Endothelial cell of umbilical vein (primary cell): Measurements from ENCODE around the gene ITSN2.

Experiments used
- CTCF ChIP-seq, 2 donors: IDR thresholded peaks; 1 replicate in 1 of 2; 2 replicates in 1 of 2; pipeline ENCODE4 v1.5.1; 2011; ENCODE audit warnings: low read length in 2 of 2, mild to moderate bottlenecking in 2 of 2, moderate library complexity in 2 of 2, control low read depth in 1 of 2, inconsistent platforms in 1 of 2, low read depth in 1 of 2; ENCODE audit not compliant: insufficient read depth in 1 of 2; ENCODE audit errors: extremely low read depth in 1 of 2
- EZH2 ChIP-seq: IDR thresholded peaks from 2 replicates; pipeline ENCODE4 v1.6.1; 2012; ENCODE audit warnings: borderline replicate concordance, low read depth, mild to moderate bottlenecking, moderate library complexity, low read length, inconsistent platforms; ENCODE audit not compliant: severe bottlenecking
- FOS ChIP-seq: IDR thresholded peaks from 2 replicates; pipeline ENCODE4 v1.6.1; 2011; ENCODE audit warnings: mild to moderate bottlenecking, low read length, moderate library complexity, borderline replicate concordance; ENCODE audit not compliant: insufficient read depth
- GATA2 ChIP-seq: IDR thresholded peaks from 2 replicates; pipeline ENCODE4 v1.7.0; 2011; ENCODE audit warnings: low read depth, mild to moderate bottlenecking, moderate library complexity, mixed read lengths, low read length; ENCODE audit not compliant: insufficient read length, insufficient read depth
- JUN ChIP-seq: IDR thresholded peaks from 2 replicates; pipeline ENCODE4 v1.6.1; 2011; ENCODE audit warnings: borderline replicate concordance, low read depth; ENCODE audit not compliant: insufficient read length, insufficient read depth
- MAX ChIP-seq: IDR thresholded peaks from 2 replicates; pipeline ENCODE4 v1.6.1; 2011; ENCODE audit not compliant: insufficient read depth, insufficient read length
- MYC ChIP-seq: IDR thresholded peaks from one replicate; pipeline ENCODE4 v1.6.1; 2011; ENCODE audit warnings: mild to moderate bottlenecking, low read depth, low read length
- POLR2A ChIP-seq: IDR thresholded peaks from 2 replicates; pipeline ENCODE4 v1.6.1; 2012; ENCODE audit warnings: low read depth, mild to moderate bottlenecking, control low read depth, low read length
- POLR2AphosphoS5 ChIP-seq: IDR thresholded peaks from 2 replicates; pipeline ENCODE4 v1.6.1; 2012; ENCODE audit warnings: low read depth, mild to moderate bottlenecking, control low read depth, low read length, moderate library complexity; ENCODE audit not compliant: insufficient read depth

- TF ChIP-seq EZH2, result no peak
- no peak for TF ChIP-seq CTCF (IDR thresholded peaks at IDR 0.05; ENCODE audit: extremely low read depth in 1 of 2, insufficient read depth in 1 of 2, low read depth in 1 of 2, low read length in 2 of 2)
- TF ChIP-seq POLR2A, result no peak
- no peak for TF ChIP-seq POLR2AphosphoS5
- no peak for TF ChIP-seq GATA2
- no peak for TF ChIP-seq JUN
- no peak for TF ChIP-seq MAX
- TF ChIP-seq MYC, result no peak
- no peak for TF ChIP-seq FOS
These were observed 5.9 kb downstream of the ITSN2 start for GRCh38 chr2:24354395-24354794.
